H1 (cell line): Measurements from ENCODE around the gene POLR1G. TPM values are rescaled to one million over a fixed set of nuclear protein-coding genes. Genes with fewer than 3 reads are reported as not detected.

Experiments
- CTCF ChIA-PET: fragments of 300-600 bp; sonication (Branson Sonifier 250); formaldehyde crosslinking; loops from one replicate; lab custom pipeline; 2021; ENCODE audit not compliant: partially characterized antibody; lab: Charles Lee
- POLR2A ChIA-PET: fragments of 300-600 bp; sonication (Branson Sonifier 250); formaldehyde crosslinking; loops from one replicate; lab custom pipeline; 2021; ENCODE audit warnings: inconsistent platforms; ENCODE audit not compliant: partially characterized antibody; lab: Charles Lee
- DNase-seq, 2 experiments: peaks; one replicate each; pipeline versions ENCODE4 v3.0.0 to v3.0.0-alpha.2; 2010 to 2022; ENCODE audit warnings: low spot score in 2 of 2, low read depth in 1 of 2, mixed read lengths in 1 of 2
- FAIRE-seq: peaks from 2 replicates; lab custom pipeline; 2011; peaks lifted over from hg19 to GRCh38; lab: Jason Lieb, UNC
- H2AFZ ChIP-seq: 2 replicates; pipeline ENCODE4 v1.8.1; 2012; ENCODE audit warnings: low read length, inconsistent platforms
- H2AK5ac ChIP-seq: 2 replicates; pipeline ENCODE4 v1.6.1; 2013; ENCODE audit warnings: low read depth, low read length
- H2BK120ac ChIP-seq: replicated peaks from 2 replicates; pipeline ENCODE3; 2013; ENCODE audit warnings: low read depth, low read length, inconsistent platforms
- H2BK12ac ChIP-seq: 2 replicates; pipeline ENCODE4 v1.6.1; 2013; ENCODE audit warnings: low read depth, low read length
- H2BK15ac ChIP-seq: 2 replicates; pipeline ENCODE4 v1.6.1; 2013; ENCODE audit warnings: low read length
- H2BK20ac ChIP-seq: 2 replicates; pipeline ENCODE4 v1.6.1; 2013; ENCODE audit warnings: low read length
- H2BK5ac ChIP-seq: 2 replicates; pipeline ENCODE4 v1.6.1; 2013; ENCODE audit warnings: low read depth, low read length
- H3K14ac ChIP-seq: 2 replicates; pipeline ENCODE4 v1.6.1; 2013; ENCODE audit warnings: inconsistent platforms; ENCODE audit not compliant: insufficient read length
- H3K18ac ChIP-seq: 2 replicates; pipeline ENCODE4 v1.6.1; 2013; ENCODE audit warnings: low read length; ENCODE audit errors: extremely low read depth
- H3K23ac ChIP-seq: 2 replicates; pipeline ENCODE4 v1.6.1; 2013; ENCODE audit warnings: inconsistent platforms; ENCODE audit not compliant: insufficient read length
- H3K23me2 ChIP-seq: 2 replicates; pipeline ENCODE4 v1.6.1; 2013; ENCODE audit warnings: low read depth, low read length
- H3K27ac ChIP-seq: 2 replicates; pipeline ENCODE4 v1.6.1; 2011; ENCODE audit warnings: low read depth, low read length, inconsistent platforms
- H3K27me3 ChIP-seq, 4 experiments: replicated peaks in 1 of 4; 1 replicate in 1 of 4; 2 replicates in 3 of 4; pipeline versions ENCODE4 v1.6.1 to v1.8.1; 2011 to 2013; ENCODE audit warnings: low read length in 3 of 4, mild to moderate bottlenecking in 3 of 4, inconsistent platforms in 2 of 4, mixed read lengths in 2 of 4, moderate library complexity in 1 of 4; ENCODE audit not compliant: control insufficient read depth in 3 of 4, insufficient read depth in 3 of 4; ENCODE audit errors: extremely low read depth in 1 of 4
- H3K36me3 ChIP-seq, 4 experiments: 2 replicates each; pipeline versions ENCODE4 v1.6.1 to v1.8.1; 2011 to 2013; ENCODE audit warnings: mild to moderate bottlenecking in 4 of 4, low read length in 3 of 4, moderate library complexity in 2 of 4, control low read depth in 1 of 4, inconsistent platforms in 1 of 4; ENCODE audit not compliant: insufficient read depth in 4 of 4, control insufficient read depth in 2 of 4
- H3K4ac ChIP-seq: replicated peaks from 2 replicates; pipeline ENCODE3; 2013; ENCODE audit warnings: low read length, low read depth, mixed read lengths, inconsistent platforms; ENCODE audit not compliant: insufficient read length
- H3K4me1 ChIP-seq, 4 experiments: replicated peaks in 1 of 4; 1 replicate in 1 of 4; 2 replicates in 3 of 4; pipeline versions ENCODE4 v1.6.1 to v1.8.1; 2011 to 2013; ENCODE audit warnings: low read length in 3 of 4, inconsistent platforms in 2 of 4, mixed read lengths in 1 of 4; ENCODE audit not compliant: insufficient read depth in 4 of 4, control insufficient read depth in 3 of 4
- H3K4me2 ChIP-seq, 2 experiments: 2 replicates each; pipeline versions ENCODE4 v1.6.1 to v1.8.1; 2011 to 2013; ENCODE audit warnings: low read depth in 2 of 2, low read length in 2 of 2, control low read depth in 1 of 2, inconsistent platforms in 1 of 2, mild to moderate bottlenecking in 1 of 2; ENCODE audit not compliant: insufficient read depth in 1 of 2
- H3K4me3 ChIP-seq, 4 experiments: fragments of 200-600, 300-600 bp in 1 of 4; sonication (generic), shearing (Covaris generic), sonication (Bioruptor Twin) in 1 of 4; 2 replicates each; pipeline versions ENCODE4 v1.5.1 to v1.8.1; 2011 to 2016; ENCODE audit warnings: low read length in 4 of 4, low read depth in 3 of 4, control low read depth in 2 of 4, inconsistent platforms in 2 of 4, mild to moderate bottlenecking in 2 of 4, mixed read lengths in 1 of 4, moderate library complexity in 1 of 4; ENCODE audit not compliant: insufficient read depth in 2 of 4; ENCODE audit errors: extremely low read depth in 1 of 4
- H3K56ac ChIP-seq: replicated peaks from 2 replicates; pipeline ENCODE3; 2013; ENCODE audit warnings: low read depth, mild to moderate bottlenecking, mixed read lengths, low read length, inconsistent platforms; ENCODE audit not compliant: insufficient read length
- H3K79me1 ChIP-seq: 2 replicates; pipeline ENCODE4 v1.6.1; 2013; ENCODE audit warnings: low read depth, low read length, control low read depth
- H3K79me2 ChIP-seq, 2 experiments: 2 replicates each; pipeline versions ENCODE4 v1.6.1 to v1.8.1; 2012 to 2013; ENCODE audit warnings: low read length in 2 of 2, mild to moderate bottlenecking in 2 of 2, inconsistent platforms in 1 of 2; ENCODE audit not compliant: insufficient read depth in 2 of 2, control insufficient read depth in 1 of 2
- H3K9ac ChIP-seq, 4 experiments: replicated peaks in 1 of 4; 1 replicate in 1 of 4; 2 replicates in 3 of 4; pipeline versions ENCODE4 v1.6.1 to v1.8.1; 2011 to 2013; ENCODE audit warnings: low read depth in 3 of 4, low read length in 3 of 4, control low read depth in 2 of 4, mild to moderate bottlenecking in 2 of 4, moderate library complexity in 2 of 4, inconsistent platforms in 1 of 4; ENCODE audit errors: extremely low read depth in 1 of 4
- H3K9me3 ChIP-seq, 2 experiments: 2 replicates each; pipeline versions ENCODE4 v1.6.1 to v1.8.1; 2012 to 2013; ENCODE audit warnings: mild to moderate bottlenecking in 2 of 2, moderate library complexity in 2 of 2, control low read depth in 1 of 2, inconsistent platforms in 1 of 2, low read depth in 1 of 2, low read length in 1 of 2, mixed read lengths in 1 of 2; ENCODE audit not compliant: insufficient read depth in 2 of 2
- H4K20me1 ChIP-seq, 2 experiments: replicated peaks in 1 of 2; 2 replicates each; pipeline versions ENCODE3 to v1.8.1; 2011 to 2013; ENCODE audit warnings: inconsistent platforms in 2 of 2, low read length in 2 of 2, mild to moderate bottlenecking in 1 of 2; ENCODE audit not compliant: insufficient read depth in 2 of 2, control insufficient read depth in 1 of 2
- H4K5ac ChIP-seq: 2 replicates; pipeline ENCODE4 v1.6.1; 2013; ENCODE audit warnings: low read length, low read depth, mixed read lengths, inconsistent platforms; ENCODE audit not compliant: insufficient read length
- H4K8ac ChIP-seq: 2 replicates; pipeline ENCODE4 v1.8.0; 2013; ENCODE audit warnings: mild to moderate bottlenecking, moderate library complexity, low read length, inconsistent platforms; ENCODE audit not compliant: insufficient read depth; ENCODE audit errors: extremely low read depth
- H4K91ac ChIP-seq: replicated peaks from 2 replicates; pipeline ENCODE3; 2013; ENCODE audit warnings: low read length, mixed read lengths, inconsistent platforms; ENCODE audit not compliant: insufficient read length
- EZH2 ChIP-seq: fragments of 200-600 bp; sonication (generic); IDR thresholded peaks from 2 replicates; pipeline ENCODE4 v1.7.1; 2012; ENCODE audit warnings: low read depth, mild to moderate bottlenecking, moderate library complexity, low read length, inconsistent platforms; ENCODE audit not compliant: severe bottlenecking
- POLR2A ChIP-seq, 2 experiments: IDR thresholded peaks; 1 replicate in 1 of 2; 2 replicates in 1 of 2; pipeline ENCODE4 v1.6.1; 2011; ENCODE audit warnings: low read depth in 2 of 2, low read length in 2 of 2, mild to moderate bottlenecking in 2 of 2; ENCODE audit errors: control extremely low read depth in 1 of 2
- POU5F1 ChIP-seq: IDR thresholded peaks from 2 replicates; pipeline ENCODE4 v1.6.1; 2011; ENCODE audit warnings: low read depth, mild to moderate bottlenecking, low read length, moderate library complexity
- RNF2 ChIP-seq: fragments of 200-900, 300-1000 bp; sonication (generic); IDR thresholded peaks from 2 replicates; pipeline ENCODE4 v1.7.1; 2016; ENCODE audit warnings: borderline replicate concordance, low read depth, mild to moderate bottlenecking, antibody characterized with exemption, low read length; ENCODE audit not compliant: poor library complexity, severe bottlenecking; ENCODE audit errors: missing control alignments
- TAF7 ChIP-seq: optimal IDR thresholded peaks from 2 replicates; pipeline ENCODE3; 2011; ENCODE audit warnings: low read depth, mild to moderate bottlenecking, inconsistent platforms, low read length, moderate library complexity, borderline replicate concordance
- WGBS, 2 experiments: shearing (Covaris generic) in 1 of 2; methylation state at CpG; one replicate each; pipeline versions ENCODE4 v1.1.6 to v1.1.7; 2013 to 2015; ENCODE audit warnings: low lambda C conversion rate in 2 of 2, mixed read lengths in 2 of 2, inconsistent platforms in 1 of 2, low coverage in 1 of 2, missing lambda C conversion rate in 1 of 2; ENCODE audit not compliant: insufficient replicate concordance in 2 of 2, insufficient coverage in 1 of 2, insufficient read length in 1 of 2; ENCODE audit errors: extremely low coverage in 1 of 2, missing lambda C conversion rate in 1 of 2; 5-methylcytosine and 5-hydroxymethylcytosine counted together
- polyA plus RNA-seq, 7 experiments: library from polyadenylated mRNA; depleted of rRNA in 3 of 7; stranded (reverse) in 5 of 7; unstranded in 2 of 7; fragments of >200 nt in 5 of 7; fragments of 200-250 nt in 2 of 7; gene quantifications; 1 replicate in 5 of 7; 2 replicates in 1 of 7; 4 replicates in 1 of 7; pipeline versions ENCODE4 v1.2.1 to v1.2.3, GENCODE V29; 2011 to 2013; ENCODE audit warnings: missing spikeins in 2 of 7, mixed read lengths in 2 of 7
- total RNA-seq: library from RNA; stranded (reverse); fragmentation: NEBNext Ultra II Directional; extraction: Animal tissue kit (Norgen Biotek cat#: 25700); gene quantifications from 2 replicates; pipeline ENCODE4 v1.2.1, GENCODE V29; 2021

POLR1G gene
- total and polyA plus RNA-seq, 2 of the 8 experiments (the other 6 are each of a cell fraction or from before 2014, with no cell fraction given), result 16.8 to 34.8 TPM

GRCh38 chr19:45446944-45447343, 40.5 kb downstream of the POLR1G start:
- Histone ChIP-seq H2BK15ac (no peak overlapping the region), H3K9me3 (no peaks in the 10 kb centered on the region), H3K4me2 (no peak overlapping the region), H3K4ac (no peak overlapping the region), H2BK20ac (no peak overlapping the region), H4K5ac (no peak overlapping the region), H3K4me1 (peaks cover 6 to 20% (median 11%) of the 10 kb centered on the region in 4 experiments), H3K79me1 (no peaks in the 10 kb centered on the region), H3K36me3 (no peaks in the 10 kb centered on the region), H3K27ac (no peak overlapping the region), H2AFZ (no peak overlapping the region), H4K20me1 (no peaks in the 10 kb centered on the region), H3K23ac (no peak overlapping the region), H2BK12ac (no peak overlapping the region), H2AK5ac (no peak overlapping the region), H2BK5ac (no peak overlapping the region), H3K79me2 (no peaks in the 10 kb centered on the region), H3K56ac (no peak overlapping the region), H3K27me3 (peaks cover 0 to 17% (median 17%) of the 10 kb centered on the region in 4 experiments; a peak in 6 of 7 replicates), H4K8ac (no peak overlapping the region), H2BK120ac (no peak overlapping the region), H4K91ac (no peak overlapping the region), H3K23me2 (peaks cover 23% of the 10 kb centered on the region), H3K18ac (no peak overlapping the region), H3K14ac (no peak overlapping the region), H3K9ac (no peak overlapping the region), H3K4me3 (no peak overlapping the region)
- WGBS, 2 experiments, result 93% methylated on average over 6 of the region's 7 CpGs; no CpG with 5 or more reads in 1 of the 2 experiments
- TF ChIP-seq RNF2 (no peak), TAF7 (no peak), POLR2A (IDR thresholded peaks at IDR 0.05; ENCODE audit: control extremely low read depth in 1 of 2, low read depth in 2 of 2, low read length in 2 of 2) (no peak), EZH2 (no peak), POU5F1 (no peak)
- CTCF ChIA-PET, result interaction anchor here (1.0 to 6.3 kb wide), 10 partner anchors 8 to 195 kb away, joined by 3 to 145 read pairs (median 8); no protein-coding TSS in a partner anchor
- FAIRE-seq, result no peak
- POLR2A ChIA-PET, result interaction anchor here (1.6 kb wide), 1 partner anchor 20 kb away, joined by 9 read pairs; the partner anchor contains the start of gene FOSB
- no peak for DNase-seq
